PFSK-1 (cell line): ENCODE data around the gene SNX10.

Experiments used
- POLR2AphosphoS5 ChIP-seq: IDR thresholded peaks from 2 replicates; pipeline ENCODE4 v1.6.1; 2012; ENCODE audit warnings: low read depth, mild to moderate bottlenecking, control low read depth, low read length, moderate library complexity
- REST ChIP-seq, 2 experiments: IDR thresholded peaks; 2 replicates each; pipeline versions ENCODE4 v1.6.1 to v1.8.0; 2011 to 2012; ENCODE audit warnings: low read depth in 2 of 2, low read length in 2 of 2, control low read depth in 1 of 2, inconsistent platforms in 1 of 2, mild to moderate bottlenecking in 1 of 2, moderate library complexity in 1 of 2; ENCODE audit not compliant: insufficient read depth in 1 of 2
- TAF1 ChIP-seq: IDR thresholded peaks from 2 replicates; pipeline ENCODE4 v1.6.1; 2012; ENCODE audit warnings: low read length, control low read depth, borderline replicate concordance; ENCODE audit not compliant: insufficient read depth

DNA sequence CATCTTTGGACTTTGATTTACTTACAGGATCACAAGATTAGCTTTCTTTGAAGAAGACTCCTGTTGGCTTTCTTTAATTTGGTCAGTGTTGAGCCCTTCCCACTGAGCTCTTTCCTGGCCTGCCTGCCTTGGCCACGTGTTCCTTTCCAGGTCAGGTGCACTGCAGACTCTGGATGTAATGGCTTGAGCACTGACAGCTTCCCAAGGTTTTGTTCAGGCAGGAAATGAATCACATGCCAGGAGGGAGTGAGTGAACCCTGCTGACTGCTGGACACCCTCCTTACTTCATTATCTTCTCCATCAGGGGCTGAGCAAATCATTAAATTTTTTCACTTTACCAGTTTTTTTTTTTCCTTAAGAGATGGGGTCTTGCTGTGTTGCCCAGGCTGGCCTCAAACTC is 29.8 kb downstream of the SNX10 start:
- TF ChIP-seq REST (IDR thresholded peaks at IDR 0.05; ENCODE audit: insufficient read depth in 1 of 2, low read depth in 2 of 2, low read length in 2 of 2) (peak in 1 of 2 experiments; percentile 18; a peak in 1 of 4 replicates), TAF1 (no peak), POLR2AphosphoS5 (no peak)
